D721Med (cell line): ENCODE measurements around the gene SGSM1.
A peak's percentile ranks its signal among the peaks of the same experiment; 100 is the strongest.

Source experiments
- DNase-seq: peaks from one replicate; pipeline ENCODE4 v3.0.0; 2011; ENCODE audit warnings: low spot score; ENCODE audit not compliant: insufficient read length
- FAIRE-seq: peaks from 2 replicates; lab custom pipeline; 2011; peaks lifted over from hg19 to GRCh38; lab: Jason Lieb, UNC
- CTCF ChIP-seq: IDR thresholded peaks from 2 replicates; pipeline ENCODE4 v1.5.1; 2012; ENCODE audit warnings: mild to moderate bottlenecking, control low read depth; ENCODE audit not compliant: insufficient read depth; ENCODE audit errors: missing control alignments

SGSM1 gene

GRCh38 chr22:24763872-24764485 lies 42.0 kb upstream of the SGSM1 start:
- no peak for TF ChIP-seq CTCF
- FAIRE-seq (no peak), DNase-seq (no peak)

GRCh38 chr22:24765166-24765565 lies 40.8 kb upstream of the SGSM1 start:
- FAIRE-seq (no peak), DNase-seq (no peak)
- no peak for TF ChIP-seq CTCF

- FAIRE-seq (peak; percentile 69), DNase-seq (peak; percentile 58)
- peak; percentile 87 for TF ChIP-seq CTCF
Observed at GRCh38 chr22:24768537-24769374, 37.3 kb upstream of the SGSM1 start.

GRCh38 chr22:24772493-24773220 lies 33.4 kb upstream of the SGSM1 start:
- FAIRE-seq (no peak), DNase-seq (no peak)
- peak; percentile 36 for TF ChIP-seq CTCF

DNA sequence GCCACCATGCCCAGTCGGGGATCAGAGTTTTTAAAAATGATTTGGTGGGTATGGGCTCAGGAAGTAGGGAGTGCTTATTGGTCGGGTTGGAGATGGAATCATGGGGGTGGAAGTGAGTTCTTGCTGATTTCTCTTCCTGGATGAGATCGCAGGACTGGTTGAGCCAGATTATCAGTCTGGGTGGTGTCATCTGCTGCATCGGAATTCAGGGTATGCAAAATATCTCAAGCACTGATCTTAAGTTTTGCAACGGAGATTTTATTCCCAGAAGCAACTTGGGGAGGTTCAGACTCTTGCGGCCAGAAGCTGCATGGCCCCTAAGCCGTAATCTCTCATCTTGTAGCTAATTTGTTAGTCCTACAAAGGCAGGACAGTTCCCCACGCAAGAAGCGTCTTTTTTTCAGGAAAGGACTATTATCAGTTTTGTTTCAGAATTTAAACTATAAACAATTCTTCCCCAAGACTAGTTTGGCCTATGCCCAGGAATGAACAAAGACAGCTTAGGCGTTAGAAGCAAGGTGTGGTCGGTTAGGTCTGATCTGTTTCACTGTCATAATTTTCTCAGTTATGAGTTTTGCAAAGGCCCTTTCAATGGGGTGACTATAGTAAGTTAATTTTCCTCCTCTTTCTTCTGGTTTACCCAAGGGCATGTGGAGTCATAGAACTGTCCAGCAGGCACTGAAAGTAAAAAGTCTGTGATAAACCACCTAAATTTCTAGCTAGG lies 30.1 kb upstream of the SGSM1 start:
- no peak for TF ChIP-seq CTCF
- DNase-seq (no peak), FAIRE-seq (no peak)

DNA sequence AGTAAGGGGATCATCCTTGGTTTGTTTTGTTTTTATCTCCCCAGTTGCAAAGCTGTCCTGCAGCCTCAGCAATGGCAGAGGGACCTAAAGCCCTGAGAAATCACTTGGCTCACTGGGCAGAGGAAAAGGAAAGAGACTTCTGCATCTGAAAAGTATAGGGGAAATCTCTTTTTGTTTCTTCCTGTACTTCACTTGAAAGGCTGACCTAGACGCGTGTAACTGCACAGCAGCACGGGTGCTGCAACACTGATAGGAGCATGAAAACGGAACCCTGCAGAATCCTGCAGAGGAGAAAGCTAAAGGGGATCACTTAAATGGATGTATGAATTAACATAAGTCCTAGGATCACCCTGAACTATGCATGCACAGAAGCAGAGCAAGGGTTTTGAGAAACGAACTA lies 29.5 kb upstream of the SGSM1 start:
- DNase-seq (no peak), FAIRE-seq (no peak)
- TF ChIP-seq CTCF = no peak
